GM12878 (cell line): ENCODE measurements around the gene RPS2. TPM values are rescaled to one million over a fixed set of nuclear protein-coding genes. Genes with fewer than 3 reads are reported as not detected.

Source experiments
- ATAC-seq: fragments of 200-7000 bp; cut with Tn5 transposase; 3 replicates; pipeline ENCODE4 v1.9.1; 2020; ENCODE audit warnings: mild to moderate bottlenecking, moderate library complexity
- BruUV-seq: library from RNA; stranded (reverse); fragments of 400-500 nt; replicated peaks from 2 replicates; lab custom pipeline; 2021; lab: Mats Ljungman, UMichigan
- CTCF ChIA-PET: fragments of 300-600 bp; sonication (Branson Sonifier 250); formaldehyde crosslinking; extraction: SDS; loops from one replicate; lab custom pipeline; 2021; ENCODE audit warnings: inconsistent platforms; lab: Yijun Ruan, JAX
- POLR2A ChIA-PET: fragments of 350-600 bp; formaldehyde crosslinking; extraction: SDS; loops from one replicate; lab custom pipeline; 2021; ENCODE audit warnings: inconsistent platforms; lab: Charles Lee
- RAD21 ChIA-PET: fragments of 300-600 bp; sonication (Branson Sonifier 250); formaldehyde crosslinking; loops from one replicate; lab custom pipeline; 2023; ENCODE audit warnings: antibody characterized with exemption; ENCODE audit not compliant: unreplicated experiment; lab: Charles Lee
- SMC1A ChIA-PET: fragments of 300-600 bp; sonication (Branson Sonifier 250); formaldehyde crosslinking; loops from one replicate; lab custom pipeline; 2023; ENCODE audit not compliant: unreplicated experiment, uncharacterized antibody; lab: Charles Lee
- DNase-seq: peaks from one replicate; pipeline ENCODE4 v3.0.0-alpha.2; 2011; ENCODE audit warnings: low read depth, low spot score
- FAIRE-seq: peaks from 3 replicates; lab custom pipeline; 2011; peaks lifted over from hg19 to GRCh38; lab: Jason Lieb, UNC
- H2AFZ ChIP-seq: 2 replicates; pipeline ENCODE4 v1.6.0; 2011; ENCODE audit warnings: low read depth, low read length, control low read depth; ENCODE audit not compliant: control insufficient read depth
- H3K27ac ChIP-seq: 2 replicates; pipeline ENCODE4 v1.5.1; 2011; ENCODE audit warnings: control low read depth; ENCODE audit not compliant: control insufficient read depth, insufficient read depth
- H3K27me3 ChIP-seq, 2 experiments: replicated peaks in 1 of 2; 2 replicates each; pipeline versions ENCODE4 v1.6.0 to v1.6.1; 2011; ENCODE audit warnings: low read length in 1 of 2; ENCODE audit not compliant: control insufficient read depth in 2 of 2, insufficient read depth in 2 of 2
- H3K36me3 ChIP-seq, 2 experiments: 2 replicates each; pipeline ENCODE4 v1.5.1; 2011; ENCODE audit warnings: low read length in 1 of 2; ENCODE audit not compliant: control insufficient read depth in 2 of 2, insufficient read depth in 2 of 2
- H3K4me1 ChIP-seq: 2 replicates; pipeline ENCODE4 v1.6.1; 2011; ENCODE audit warnings: mild to moderate bottlenecking, low read length, moderate library complexity, mixed read lengths; ENCODE audit not compliant: control insufficient read depth, insufficient read depth
- H3K4me2 ChIP-seq: 2 replicates; pipeline ENCODE4 v1.6.0; 2011; ENCODE audit warnings: control low read depth; ENCODE audit not compliant: control insufficient read depth, insufficient read depth
- H3K4me3 ChIP-seq: fragments of 200-600 bp; sonication (generic); 2 replicates; pipeline ENCODE4 v1.5.1; 2016
- H3K79me2 ChIP-seq: 2 replicates; pipeline ENCODE4 v1.6.0; 2011; ENCODE audit warnings: low read length; ENCODE audit not compliant: control insufficient read depth, insufficient read depth
- H3K9ac ChIP-seq: 2 replicates; pipeline ENCODE4 v1.8.0; 2011; ENCODE audit warnings: low read length, control low read depth, mixed read lengths; ENCODE audit not compliant: control insufficient read depth, insufficient read depth
- H3K9me3 ChIP-seq: replicated peaks from 3 replicates; pipeline ENCODE4 v1.5.1; 2011; ENCODE audit warnings: mild to moderate bottlenecking, low read length; ENCODE audit not compliant: control insufficient read depth, insufficient read depth
- H4K20me1 ChIP-seq: 2 replicates; pipeline ENCODE4 v1.6.0; 2011; ENCODE audit not compliant: control insufficient read depth, insufficient read depth
- DPF2 ChIP-seq: fragments of 450-650 bp; IDR thresholded peaks from 2 replicates; pipeline ENCODE4 v1.6.1; 2017; ENCODE audit warnings: mild to moderate bottlenecking
- HDAC6 ChIP-seq: fragments of 200-600 bp; sonication (generic); IDR thresholded peaks from one replicate; pipeline ENCODE4 v1.8.0; 2017; ENCODE audit warnings: antibody characterized with exemption; ENCODE audit not compliant: unreplicated experiment
- HDGF ChIP-seq: fragments of 450-650 bp; IDR thresholded peaks from 2 replicates; pipeline ENCODE4 v1.6.1; 2016; ENCODE audit warnings: antibody characterized with exemption
- MTA2 ChIP-seq: fragments of 450-650 bp; IDR thresholded peaks from 2 replicates; pipeline ENCODE4 v1.6.1; 2016; ENCODE audit warnings: low read depth, mild to moderate bottlenecking, moderate library complexity
- NFIC ChIP-seq: IDR thresholded peaks from 2 replicates; pipeline ENCODE4 v1.6.1; 2012; ENCODE audit warnings: low read depth, mild to moderate bottlenecking, inconsistent platforms, low read length, moderate library complexity
- PBX3 ChIP-seq: IDR thresholded peaks from 2 replicates; pipeline ENCODE4 v1.6.1; 2011; ENCODE audit warnings: mild to moderate bottlenecking, low read depth, low read length, moderate library complexity; ENCODE audit not compliant: insufficient replicate concordance
- POLR2AphosphoS2 ChIP-seq: IDR thresholded peaks from 2 replicates; pipeline ENCODE4 v1.6.1; 2011; ENCODE audit warnings: low read depth, mild to moderate bottlenecking, low read length, improper control_type of control experiment, moderate library complexity
- RCOR1 ChIP-seq: conservative IDR thresholded peaks from 2 replicates; pipeline ENCODE4 v1.6.1; 2012; ENCODE audit warnings: low read depth, low read length, improper control_type of control experiment
- SIX5 ChIP-seq: IDR thresholded peaks from 2 replicates; pipeline ENCODE4 v1.6.1; 2011; ENCODE audit warnings: mild to moderate bottlenecking, low read depth, low read length, moderate library complexity; ENCODE audit not compliant: severe bottlenecking
- STAT3 ChIP-seq: IDR thresholded peaks from 2 replicates; pipeline ENCODE4 v1.6.1; 2011; ENCODE audit warnings: low read depth, low read length, improper control_type of control experiment
- TARDBP ChIP-seq: IDR thresholded peaks from 2 replicates; pipeline ENCODE4 v1.6.1; 2016; ENCODE audit warnings: borderline replicate concordance
- TCF12 ChIP-seq: IDR thresholded peaks from 2 replicates; pipeline ENCODE4 v1.6.1; 2011; ENCODE audit warnings: low read depth, mild to moderate bottlenecking, low read length
- ZNF274 ChIP-seq: IDR thresholded peaks from one replicate; pipeline ENCODE4 v1.8.0; 2011; ENCODE audit not compliant: insufficient read length, insufficient read depth
- ZNF384 ChIP-seq: IDR thresholded peaks from 2 replicates; pipeline ENCODE4 v1.6.1; 2012; ENCODE audit warnings: low read depth, mild to moderate bottlenecking, low read length, improper control_type of control experiment, borderline replicate concordance
- ZZZ3 ChIP-seq: IDR thresholded peaks from 2 replicates; pipeline ENCODE4 v1.6.1; 2011; ENCODE audit warnings: low read depth; ENCODE audit not compliant: control insufficient read depth, insufficient read length
- WGBS: methylation state at CpG from one replicate; pipeline ENCODE4 v1.1.6; 2016; ENCODE audit warnings: low lambda C conversion rate; ENCODE audit not compliant: insufficient replicate concordance, insufficient coverage; ENCODE audit errors: missing lambda C conversion rate; 5-methylcytosine and 5-hydroxymethylcytosine counted together
- in situ Hi-C: fragments of 300-500 bp; cut with MboI; formaldehyde crosslinking; loops from 9 replicates; pipeline ENCODE4 v1.14.3; 2018; ENCODE audit warnings: mixed read lengths
- intact Hi-C: fragments of 100-400 bp; cut with micrococcal nuclease; formaldehyde crosslinking; loops from one replicate; pipeline ENCODE4 v1.14.2; 2022; ENCODE audit not compliant: unreplicated experiment
- polyA plus RNA-seq, 11 experiments: library from polyadenylated mRNA; depleted of rRNA in 4 of 11; unstranded in 6 of 11; stranded (reverse) in 5 of 11; fragments of >200 nt; fragmentation: Nextera tagmentation in 4 of 11; fragmentation: Illumina TruSeq in 1 of 11; extraction: Ambion mirVana in 4 of 11; extraction: Trizol in 1 of 11; gene quantifications; 1 replicate in 1 of 11; 2 replicates in 10 of 11; pipeline versions ENCODE4 v1.2.1 to v1.2.3, GENCODE V29; 2011 to 2016; ENCODE audit warnings: inconsistent platforms in 2 of 11, missing spikeins in 2 of 11, low read depth in 1 of 11
- total RNA-seq, 4 experiments: library from RNA; depleted of rRNA in 3 of 4; stranded (reverse); fragments of >200 nt in 3 of 4; fragmentation: Illumina TruSeq in 1 of 4; extraction: Trizol in 1 of 4; gene quantifications; 2 replicates each; pipeline versions ENCODE4 v1.2.1 to v1.2.3, GENCODE V29; 2013 to 2021
- TF ChIP-seq, protein P1 (sequence below): fragments of 450-650 bp; IDR thresholded peaks from 2 replicates; pipeline ENCODE4 v1.6.1; 2016; ENCODE audit warnings: mild to moderate bottlenecking

RPS2 gene
- total and polyA plus RNA-seq, 10 of the 15 experiments (the other 5 are each of a cell fraction or from before 2014, with no cell fraction given), result 1,295 to 7,121 (median 3,933) TPM

DNA sequence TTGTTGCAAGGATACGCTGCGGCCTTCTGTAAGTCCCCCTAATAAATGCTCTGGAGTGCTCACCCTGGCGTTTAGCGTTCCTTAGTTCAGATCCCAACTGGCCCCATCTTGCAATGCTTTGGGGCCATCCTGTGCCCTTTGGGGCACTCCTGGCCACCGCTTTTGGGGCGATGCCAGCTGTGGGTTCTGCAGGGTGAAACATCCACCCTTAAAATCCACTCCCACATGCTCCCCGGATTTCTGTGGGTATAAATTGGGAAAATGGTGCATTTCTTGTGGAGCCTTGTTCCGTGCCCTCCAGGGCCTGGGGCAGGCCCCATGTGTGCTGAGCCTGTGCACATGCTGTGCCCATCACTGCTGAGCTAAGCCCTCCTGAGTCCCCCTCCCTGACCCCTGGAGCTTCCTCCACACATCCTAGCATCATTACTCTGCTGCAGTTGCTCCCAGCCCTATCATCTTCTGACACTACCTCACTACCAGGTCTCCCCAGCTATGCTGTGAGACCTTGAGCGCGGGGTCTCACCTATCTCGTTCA lies 27.6 kb downstream of the RPS2 start:
- Histone ChIP-seq H3K4me3 (no peak overlapping the region), H3K9me3 (no peaks in the 10 kb centered on the region), H3K36me3 (peaks cover 0 to 5% of the 10 kb centered on the region in 2 experiments; a peak in 3 of 4 replicates), H3K9ac (no peak overlapping the region), H3K4me2 (no peak overlapping the region), H3K27ac (no peak overlapping the region), H3K4me1 (peaks cover 3% of the 10 kb centered on the region; the same call in 1 of the 2 replicates), H3K79me2 (peaks cover 9% of the 10 kb centered on the region), H3K27me3 (no peaks in the 10 kb centered on the region; a peak in 3 of 4 replicates), H4K20me1 (no peaks in the 10 kb centered on the region), H2AFZ (no peak overlapping the region)
- DNase-seq (no peak), FAIRE-seq (no peak), ATAC-seq (no peak)
- ChIA-PET CTCF (no interaction called here), SMC1A (interaction anchor here (0.5 kb wide), 1 partner anchor 464 kb away, joined by 3 read pairs; no protein-coding TSS in a partner anchor), POLR2A (no interaction called here)
- intact Hi-C loops, result no loop called here
- WGBS, result 87% methylated on average over 11 of the region's 11 CpGs
- TF ChIP-seq ZNF274, result no peak
- TF ChIP-seq ZNF384, result no peak
- no peak for TF ChIP-seq MTA2
- TF ChIP-seq, all 136 proteins: peak for 0
- BruUV-seq, result no TSS peak
- in situ Hi-C loops, result loop anchor here (10.0 kb wide), 1 partner anchor 72 kb away; no protein-coding TSS in a partner anchor
- RAD21 ChIA-PET, result no interaction called here

- H3K4me1 ChIP-seq, result no peaks in the 10 kb centered on the region; the same call in 1 of the 2 replicates
- no peak for FAIRE-seq
- H4K20me1 ChIP-seq, result no peaks in the 10 kb centered on the region
- H3K36me3 ChIP-seq, result no peaks in the 10 kb centered on the region
- H3K4me3 ChIP-seq, result no peak overlapping the region
- no peak for DNase-seq
- ATAC-seq, result no peak
- H3K4me2 ChIP-seq, result no peak overlapping the region
- H3K9me3 ChIP-seq, result no peaks in the 10 kb centered on the region
- no TSS peak for BruUV-seq
- 49% methylated on average over 22 of the region's 23 CpGs for WGBS
- H2AFZ ChIP-seq, result no peak overlapping the region
- H3K27me3 ChIP-seq, result no peaks in the 10 kb centered on the region; a peak in 3 of 4 replicates
- ChIA-PET CTCF (no interaction called here), POLR2A (no interaction called here), RAD21 (no interaction called here), SMC1A (no interaction called here)
- H3K27ac ChIP-seq, result no peak overlapping the region
- intact Hi-C loops (no loop called here), in situ Hi-C loops (loop anchor here (10.0 kb wide), 1 partner anchor 68 kb away; no protein-coding TSS in a partner anchor)
- H3K79me2 ChIP-seq, result no peaks in the 10 kb centered on the region
- H3K9ac ChIP-seq, result no peak overlapping the region
- TF ChIP-seq HDGF (no peak), SIX5 (no peak), PBX3 (no peak), ZZZ3 (no peak), TCF12 (no peak), STAT3 (no peak), HDAC6 (no peak), TARDBP (no peak), DPF2 (no peak), NFIC (no peak), RCOR1 (no peak), POLR2AphosphoS2 (no peak)
- TF ChIP-seq, protein P1, sequence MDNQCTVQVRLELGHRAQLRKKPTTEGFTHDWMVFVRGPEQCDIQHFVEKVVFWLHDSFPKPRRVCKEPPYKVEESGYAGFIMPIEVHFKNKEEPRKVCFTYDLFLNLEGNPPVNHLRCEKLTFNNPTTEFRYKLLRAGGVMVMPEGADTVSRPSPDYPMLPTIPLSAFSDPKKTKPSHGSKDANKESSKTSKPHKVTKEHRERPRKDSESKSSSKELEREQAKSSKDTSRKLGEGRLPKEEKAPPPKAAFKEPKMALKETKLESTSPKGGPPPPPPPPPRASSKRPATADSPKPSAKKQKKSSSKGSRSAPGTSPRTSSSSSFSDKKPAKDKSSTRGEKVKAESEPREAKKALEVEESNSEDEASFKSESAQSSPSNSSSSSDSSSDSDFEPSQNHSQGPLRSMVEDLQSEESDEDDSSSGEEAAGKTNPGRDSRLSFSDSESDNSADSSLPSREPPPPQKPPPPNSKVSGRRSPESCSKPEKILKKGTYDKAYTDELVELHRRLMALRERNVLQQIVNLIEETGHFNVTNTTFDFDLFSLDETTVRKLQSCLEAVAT, result no peak
Observed at GRCh38 chr16:1933097-1933661, 31.4 kb downstream of the RPS2 start.
